Measurements from ENCODE around the gene RXFP1.

- no peak for TF ChIP-seq POLR2A (IDR thresholded peaks at IDR 0.05)
- TF ChIP-seq, protein P1, sequence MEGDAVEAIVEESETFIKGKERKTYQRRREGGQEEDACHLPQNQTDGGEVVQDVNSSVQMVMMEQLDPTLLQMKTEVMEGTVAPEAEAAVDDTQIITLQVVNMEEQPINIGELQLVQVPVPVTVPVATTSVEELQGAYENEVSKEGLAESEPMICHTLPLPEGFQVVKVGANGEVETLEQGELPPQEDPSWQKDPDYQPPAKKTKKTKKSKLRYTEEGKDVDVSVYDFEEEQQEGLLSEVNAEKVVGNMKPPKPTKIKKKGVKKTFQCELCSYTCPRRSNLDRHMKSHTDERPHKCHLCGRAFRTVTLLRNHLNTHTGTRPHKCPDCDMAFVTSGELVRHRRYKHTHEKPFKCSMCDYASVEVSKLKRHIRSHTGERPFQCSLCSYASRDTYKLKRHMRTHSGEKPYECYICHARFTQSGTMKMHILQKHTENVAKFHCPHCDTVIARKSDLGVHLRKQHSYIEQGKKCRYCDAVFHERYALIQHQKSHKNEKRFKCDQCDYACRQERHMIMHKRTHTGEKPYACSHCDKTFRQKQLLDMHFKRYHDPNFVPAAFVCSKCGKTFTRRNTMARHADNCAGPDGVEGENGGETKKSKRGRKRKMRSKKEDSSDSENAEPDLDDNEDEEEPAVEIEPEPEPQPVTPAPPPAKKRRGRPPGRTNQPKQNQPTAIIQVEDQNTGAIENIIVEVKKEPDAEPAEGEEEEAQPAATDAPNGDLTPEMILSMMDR (IDR thresholded peaks at IDR 0.05): no peak
These were observed 96.3 kb downstream of the RXFP1 start for GRCh38 chr4:158617956-158618355.
